Urothelium cell line (cell line): ENCODE measurements around the gene MADD.

Source experiments
- DNase-seq: peaks from one replicate; pipeline ENCODE4 v3.0.0; 2011; ENCODE audit warnings: low spot score, mixed read lengths
- FAIRE-seq: peaks from 2 replicates; lab custom pipeline; 2011; peaks lifted over from hg19 to GRCh38; lab: Jason Lieb, UNC

Gene MADD

DNA sequence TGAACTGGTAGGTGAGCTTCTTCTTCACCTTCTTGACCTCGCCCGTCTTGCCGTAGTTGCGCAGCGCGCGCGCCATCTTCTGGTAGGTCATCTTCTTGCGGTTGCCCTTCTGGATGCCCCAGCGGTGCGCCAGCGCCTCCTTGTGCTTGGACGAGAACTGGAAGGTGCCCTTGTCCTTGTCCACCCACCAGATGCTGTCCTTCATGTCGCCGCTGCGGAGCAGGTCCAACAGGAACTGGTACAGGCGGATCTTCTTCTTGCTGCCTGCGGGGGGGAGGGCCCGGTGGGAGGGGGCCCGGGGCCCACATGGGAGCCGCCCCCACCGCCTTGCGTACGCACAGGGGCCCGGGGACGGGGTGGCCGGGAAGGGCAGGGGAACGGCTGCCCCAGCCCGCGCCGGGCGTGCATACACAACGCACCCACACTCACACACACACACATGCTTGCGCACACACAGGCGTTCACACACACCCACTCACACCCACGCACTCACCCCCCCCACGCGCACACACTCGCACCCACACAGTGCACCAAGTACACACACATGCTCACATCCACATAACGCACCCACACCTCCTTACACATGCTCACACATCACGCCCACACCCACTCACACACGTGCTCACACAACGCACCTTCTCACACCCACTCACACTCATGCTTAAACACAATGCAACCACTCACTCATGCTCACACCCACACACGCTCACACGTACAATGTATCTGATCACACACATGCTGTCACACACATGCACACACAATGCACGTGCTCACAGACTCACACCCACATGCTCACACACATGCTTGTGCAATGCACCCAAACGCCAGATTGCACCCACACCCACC, 85.6 kb downstream of the MADD start:
- peak; percentile 100 for FAIRE-seq
- DNase-seq, result peak; percentile 93

DNA sequence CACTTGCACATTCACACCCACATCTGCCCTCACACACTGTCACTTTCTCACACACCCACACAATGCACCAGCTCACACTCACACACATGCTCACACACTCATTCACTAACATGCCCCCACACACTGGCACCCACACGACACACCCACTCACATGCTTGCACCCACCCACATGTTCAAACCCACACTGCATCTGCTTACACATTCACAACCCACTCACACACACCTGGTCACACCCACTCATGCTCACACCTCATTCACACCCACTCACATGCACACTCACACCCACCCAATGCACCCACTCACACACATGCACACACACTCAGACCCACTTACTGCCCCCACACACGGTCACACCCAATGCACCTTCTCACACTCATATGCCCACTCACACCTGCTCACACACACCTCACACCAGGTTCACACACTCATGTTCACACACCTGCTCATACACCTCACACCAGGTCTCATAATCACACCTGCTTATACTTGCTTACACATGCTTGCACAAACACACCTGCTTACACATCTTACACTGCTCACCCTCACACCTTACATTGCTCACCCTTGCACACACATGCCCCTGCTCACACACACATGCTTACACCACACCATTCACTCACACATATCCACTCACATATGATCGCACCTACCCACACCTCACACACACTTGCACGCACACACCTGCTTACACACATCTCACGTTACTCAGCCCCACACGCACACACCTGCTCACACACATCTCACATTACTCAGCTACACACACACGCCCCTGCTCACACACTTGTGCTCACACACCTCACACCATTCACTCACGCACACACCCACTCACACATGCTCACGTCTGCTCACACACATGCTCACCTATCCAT, 86.4 kb downstream of the MADD start:
- FAIRE-seq, result no peak

DNA sequence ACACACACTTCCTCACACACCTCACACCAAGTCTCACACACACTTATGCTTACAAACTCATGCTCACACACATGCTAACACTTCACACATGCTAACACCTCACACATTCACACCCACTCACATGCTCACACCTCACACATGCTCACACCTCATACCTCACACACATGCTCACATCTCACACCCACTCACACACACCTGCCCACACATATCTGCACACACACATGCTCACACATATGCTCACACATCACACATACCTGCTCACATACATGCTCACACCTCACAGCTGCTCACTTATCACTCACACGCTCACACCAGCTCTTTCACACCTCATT, 87.0 kb downstream of the MADD start:
- FAIRE-seq, result no peak
- DNase-seq, result no peak

More for the DNA sequence above, 86.4 kb downstream of the MADD start:
- no peak for DNase-seq

DNA sequence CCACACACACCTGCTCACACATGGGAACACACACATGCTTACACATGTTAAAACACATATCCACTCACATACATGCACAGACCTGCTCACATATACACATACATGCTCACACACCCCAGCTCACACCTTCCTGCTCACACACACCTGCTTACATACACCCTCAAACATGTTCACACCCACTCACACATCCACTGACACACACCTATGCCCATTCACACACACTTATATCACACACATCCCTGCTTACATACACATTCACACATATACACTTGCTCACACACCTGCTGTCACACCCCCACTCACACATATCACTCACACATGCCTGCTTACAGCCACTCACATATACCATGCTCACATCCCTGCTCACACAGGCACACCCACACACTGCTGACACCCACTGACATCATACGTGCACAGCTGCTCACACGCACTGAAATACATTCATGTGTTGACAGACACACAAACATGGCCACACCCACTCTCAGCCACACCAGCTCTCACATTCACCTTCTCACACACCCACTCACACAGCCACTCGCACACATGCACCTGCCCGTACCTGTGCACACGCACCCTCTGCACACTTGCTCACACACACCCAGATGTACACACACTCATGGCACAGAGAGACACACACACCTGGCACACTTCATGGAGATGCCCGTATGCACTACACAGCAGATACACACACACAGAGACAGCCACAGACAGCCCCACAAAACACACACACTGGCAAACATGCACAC, 88.2 kb downstream of the MADD start:
- FAIRE-seq (peak; percentile 97), DNase-seq (no peak)

DNA sequence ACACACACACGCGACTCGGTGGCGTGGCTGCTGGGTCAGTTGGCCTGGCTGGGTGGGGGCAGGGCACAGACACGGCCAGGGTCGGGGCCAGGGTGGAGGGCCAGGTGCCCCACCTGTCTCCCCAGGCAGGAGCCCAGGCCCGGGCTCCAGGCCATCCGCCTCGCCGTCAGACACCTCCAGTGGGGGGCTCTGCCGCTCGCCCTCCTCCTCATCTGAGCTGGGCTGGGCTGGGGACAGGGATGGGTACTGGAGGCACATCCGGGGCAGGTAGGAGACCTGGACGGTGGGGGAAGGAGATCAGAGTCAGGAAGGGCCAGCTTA, 88.8 kb downstream of the MADD start:
- DNase-seq (no peak), FAIRE-seq (no peak)

DNA sequence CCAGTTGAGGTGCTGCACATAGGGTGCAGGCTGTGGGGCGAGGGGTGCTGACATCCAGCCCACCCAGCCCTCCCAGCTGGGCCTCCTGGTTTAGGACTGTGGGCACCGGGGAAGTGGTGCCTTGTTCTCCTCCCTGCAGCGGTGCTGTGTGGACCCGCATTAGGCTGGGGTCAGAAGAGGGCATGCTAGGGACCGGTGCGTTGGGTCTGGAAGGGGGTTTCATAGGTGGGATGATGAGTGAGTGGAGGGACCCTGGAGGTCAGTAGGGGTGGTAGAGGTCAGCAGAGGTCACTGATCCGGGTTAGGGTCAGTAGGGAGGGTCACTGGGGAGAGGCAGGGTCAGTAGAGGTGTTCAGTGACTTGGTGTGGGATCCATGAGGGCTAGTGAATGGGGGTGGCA, 89.2 kb downstream of the MADD start:
- no peak for FAIRE-seq

DNA sequence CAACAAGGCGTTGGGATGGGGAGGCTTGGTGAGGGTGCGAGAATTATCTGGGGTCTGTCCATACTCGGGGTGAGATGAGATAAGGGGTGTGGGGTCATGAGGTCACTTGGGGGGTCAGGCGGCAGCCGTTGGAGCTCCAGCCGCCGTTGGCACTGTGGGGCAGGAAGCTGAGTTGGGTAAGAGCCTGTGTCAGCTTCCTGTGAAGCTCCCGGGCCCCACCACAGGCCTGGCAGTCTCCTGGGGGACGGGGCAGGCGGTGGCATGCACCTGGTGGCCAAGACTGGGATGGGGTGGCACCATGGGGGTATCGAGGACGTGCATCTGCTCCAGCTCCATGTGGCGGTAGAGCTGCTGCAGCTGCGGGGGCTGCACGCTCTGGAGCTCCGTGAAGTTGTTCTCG, 89.7 kb downstream of the MADD start:
- no peak for FAIRE-seq

More for the DNA sequence above, 89.2 kb downstream of the MADD start:
- DNase-seq, result no peak

DNA sequence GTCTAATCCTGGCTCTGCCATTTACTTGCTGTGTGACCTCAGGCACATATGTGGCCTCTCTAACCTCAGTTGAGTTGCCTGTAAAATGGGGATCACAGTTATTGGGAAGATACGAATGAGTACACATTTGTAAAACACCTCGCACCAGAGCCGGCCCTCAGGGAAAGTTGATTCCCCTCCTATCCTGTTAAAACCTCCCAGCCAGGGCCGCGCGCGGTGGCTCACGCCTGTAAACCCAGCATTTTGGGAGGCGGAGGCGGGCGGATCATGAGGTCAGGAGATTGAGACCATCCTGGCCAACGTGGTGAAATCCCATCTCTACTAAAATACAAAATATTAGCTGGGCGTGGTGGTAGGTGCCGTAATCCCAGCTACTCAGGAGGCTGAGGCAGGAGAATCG, 90.4 kb downstream of the MADD start:
- no peak for DNase-seq
- no peak for FAIRE-seq

More for the DNA sequence above, 89.7 kb downstream of the MADD start:
- DNase-seq, result no peak

DNA sequence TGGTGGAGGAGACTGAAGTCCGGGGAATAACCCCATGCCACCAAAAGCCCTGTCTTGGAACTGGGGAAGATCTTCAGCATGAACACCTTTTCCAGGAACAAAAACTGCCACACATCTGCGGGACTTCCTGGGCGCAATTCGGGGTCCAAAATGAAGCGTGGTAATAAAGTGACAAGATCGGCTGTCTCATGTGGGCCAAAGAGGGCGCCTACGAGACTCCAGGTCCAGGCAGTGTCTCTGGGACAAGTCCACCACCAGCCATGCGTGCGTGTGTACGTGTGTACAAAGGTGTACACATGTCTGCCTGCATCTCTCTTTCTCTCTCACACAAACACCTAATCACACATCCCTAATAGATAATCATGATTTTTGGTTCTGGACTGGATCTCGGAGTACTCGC, 91.5 kb downstream of the MADD start:
- FAIRE-seq, result no peak
- DNase-seq, result no peak

DNA sequence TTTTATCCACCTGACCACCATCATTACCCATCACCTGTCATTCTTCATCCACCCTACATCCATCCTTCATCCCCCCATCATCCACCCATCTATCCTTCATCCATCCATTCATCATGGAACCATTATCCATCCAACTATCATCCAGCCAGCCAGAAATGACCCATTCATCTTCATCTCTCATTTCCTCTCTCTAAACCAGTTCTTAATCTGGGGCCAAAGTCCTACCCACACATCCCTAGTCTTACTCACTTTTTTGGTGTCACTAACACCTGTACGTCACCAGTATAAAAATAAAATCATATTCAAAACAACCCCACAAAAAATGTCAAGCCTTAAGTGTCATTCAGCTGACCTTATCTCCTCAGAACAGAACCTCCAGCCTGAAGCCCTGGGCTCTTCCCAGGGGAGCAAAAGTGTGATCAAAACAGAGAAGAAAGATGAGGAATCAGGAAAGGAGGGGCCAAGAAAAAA, 96.1 kb downstream of the MADD start:
- no peak for DNase-seq
- FAIRE-seq, result no peak

DNA sequence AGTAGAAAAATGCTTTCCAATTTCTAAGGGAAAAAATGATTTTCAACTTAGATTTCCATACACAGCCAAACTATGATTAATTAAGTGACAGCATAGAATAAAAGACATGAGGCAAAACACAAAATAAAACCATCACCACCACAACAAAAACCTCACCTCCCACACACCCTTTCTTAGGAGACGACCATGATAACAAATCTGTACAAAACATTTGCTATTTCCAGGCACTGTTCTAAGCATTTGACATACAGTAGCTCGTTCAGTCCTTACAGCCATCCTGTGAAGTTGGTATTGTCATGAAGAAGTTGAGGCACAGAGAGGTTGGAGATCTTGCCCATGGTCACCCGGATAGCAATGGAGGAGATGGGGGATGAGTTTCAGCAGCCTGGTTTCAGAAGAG, 99.7 kb downstream of the MADD start:
- no peak for DNase-seq
- no peak for FAIRE-seq

DNA sequence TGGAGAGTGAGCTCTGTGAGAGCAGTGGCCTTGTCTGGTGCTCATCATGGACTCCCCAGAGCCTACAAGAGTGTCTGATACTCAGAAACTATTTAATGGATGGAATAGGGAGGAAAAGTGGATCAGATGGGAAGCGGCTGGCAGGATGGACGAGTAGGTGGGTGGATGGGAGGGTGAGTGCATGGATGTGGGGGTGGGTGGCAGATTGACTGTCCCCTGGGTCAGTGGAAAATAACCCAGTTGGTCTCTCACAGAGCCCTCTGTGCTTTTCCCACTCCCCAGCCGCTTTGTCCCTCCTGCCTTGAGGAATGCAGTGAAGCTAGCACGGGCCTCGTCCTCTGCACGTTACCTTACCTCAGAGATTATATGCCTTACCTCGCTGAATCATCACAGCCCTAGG, 102.5 kb downstream of the MADD start:
- DNase-seq (no peak), FAIRE-seq (no peak)

DNA sequence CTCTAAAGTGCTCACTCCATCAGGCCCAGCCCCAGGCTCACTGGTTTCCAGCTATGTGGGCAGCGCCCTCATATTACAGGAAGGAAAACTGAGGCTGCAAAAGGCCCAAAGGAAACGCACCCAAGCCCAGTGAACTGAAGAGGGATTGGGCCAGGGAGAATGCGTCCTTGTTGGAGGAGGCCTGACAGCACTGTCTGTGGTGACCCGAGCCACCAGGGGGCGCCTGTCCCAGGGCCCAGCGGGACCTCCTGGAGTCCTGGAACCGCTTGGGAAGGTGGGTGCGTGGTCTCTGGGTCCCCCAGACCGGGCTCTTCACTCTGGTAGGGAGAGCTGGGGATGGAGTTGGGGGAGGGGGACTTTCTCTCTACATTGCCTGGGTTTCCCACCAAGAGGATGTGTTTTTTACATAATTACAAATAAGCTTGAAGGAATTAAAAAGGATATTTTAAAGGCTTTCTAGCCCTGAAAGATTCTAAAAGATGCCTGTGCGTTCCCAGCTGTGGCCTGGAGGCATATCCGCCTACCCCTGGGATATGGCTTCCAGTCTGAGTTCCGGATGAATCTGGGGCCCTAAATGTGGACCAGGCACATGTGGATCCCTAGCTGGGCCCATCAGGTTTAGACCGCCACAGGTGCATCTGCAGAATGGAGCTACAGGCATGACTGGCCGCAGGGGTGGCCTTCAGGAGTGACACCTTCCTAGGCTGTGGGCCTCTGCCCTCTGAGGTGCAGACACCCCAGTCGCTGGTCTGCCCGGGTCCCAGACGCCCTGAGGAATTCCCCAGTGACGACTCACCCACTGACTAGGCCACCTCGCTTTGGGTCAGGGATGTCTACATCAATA, 104.2 kb downstream of the MADD start:
- DNase-seq, result peak; percentile 89
- no peak for FAIRE-seq

DNA sequence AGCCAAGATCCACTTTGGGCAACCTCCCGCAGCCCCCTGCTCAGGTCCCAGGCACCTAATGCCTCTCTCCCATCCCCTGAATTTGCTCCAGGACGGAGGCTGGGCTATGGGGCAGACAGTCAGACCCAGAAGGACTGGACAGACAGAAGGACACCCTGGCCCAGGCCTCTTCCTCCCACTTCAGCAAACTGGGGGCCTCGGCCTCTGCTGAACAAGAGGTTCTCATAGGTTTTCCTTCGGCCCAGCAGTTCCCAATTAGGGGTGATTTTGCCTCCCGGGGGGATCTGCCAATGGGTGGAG, 104.7 kb downstream of the MADD start:
- DNase-seq (no peak), FAIRE-seq (no peak)

DNA sequence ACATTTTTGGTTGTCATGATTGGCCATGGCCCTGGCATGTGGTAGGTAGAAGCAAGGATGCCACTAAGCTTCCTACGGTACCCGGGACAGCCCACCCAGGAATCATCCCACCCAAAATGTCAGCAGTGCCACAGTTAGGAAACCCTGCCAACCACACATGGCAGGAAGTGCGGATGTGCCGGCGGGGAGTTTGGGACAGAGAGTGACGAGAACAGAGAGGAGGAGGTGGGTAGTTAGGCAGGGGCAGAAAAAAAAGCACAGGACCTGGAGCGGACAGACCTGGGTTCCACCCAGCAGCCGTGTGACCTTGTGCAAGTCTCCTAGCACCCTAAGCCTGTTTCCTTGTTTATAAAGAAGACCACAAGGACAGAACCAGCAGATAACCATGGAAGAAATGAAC, 105.1 kb downstream of the MADD start:
- FAIRE-seq, result no peak

DNA sequence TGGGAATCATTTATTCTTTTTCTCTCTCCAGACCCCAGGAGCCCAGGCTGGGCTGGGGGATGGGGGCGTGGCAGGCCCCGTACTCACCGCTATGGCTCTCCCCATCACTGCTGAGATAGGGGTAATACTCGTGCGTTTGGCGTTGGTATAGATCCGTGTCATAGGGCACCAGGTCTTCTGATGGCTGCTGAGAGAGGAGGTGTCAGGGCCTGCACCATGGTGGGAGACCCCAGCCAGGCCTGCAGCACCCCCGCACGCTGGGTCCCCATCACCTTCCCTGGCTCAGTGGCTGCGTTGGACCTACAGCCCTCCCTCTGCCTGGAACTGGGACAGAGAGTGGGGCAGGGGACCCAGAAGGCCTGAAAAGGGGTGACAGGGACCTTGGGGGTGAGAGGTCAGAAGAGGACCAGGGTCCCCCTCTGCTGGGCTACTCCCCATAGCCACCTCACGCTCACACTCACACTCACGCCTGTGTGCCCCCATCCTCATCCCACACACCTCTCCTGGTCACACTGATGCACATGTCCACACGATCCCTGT, 105.7 kb downstream of the MADD start:
- DNase-seq (no peak), FAIRE-seq (peak; percentile 52)

More for the DNA sequence above, 105.1 kb downstream of the MADD start:
- DNase-seq, result no peak

DNA sequence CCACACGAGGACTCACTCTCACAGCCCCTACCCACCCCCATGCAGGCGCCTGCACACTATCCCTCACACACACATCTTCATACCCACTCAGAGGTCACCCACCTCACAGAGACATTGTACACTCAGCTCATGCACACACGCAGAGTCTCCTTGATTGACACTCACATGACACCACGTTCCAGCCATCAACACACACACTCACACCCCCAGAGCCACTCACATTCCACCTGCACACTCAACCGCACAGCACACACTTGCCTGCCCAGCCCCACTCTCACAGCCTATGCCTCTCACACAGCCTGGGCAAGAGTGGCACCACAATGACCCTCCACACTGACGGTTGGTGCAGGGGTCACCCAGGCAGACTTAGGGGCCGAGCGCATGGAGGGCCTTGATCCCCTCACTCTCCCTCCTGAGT, 106.2 kb downstream of the MADD start:
- FAIRE-seq, result no peak

DNA sequence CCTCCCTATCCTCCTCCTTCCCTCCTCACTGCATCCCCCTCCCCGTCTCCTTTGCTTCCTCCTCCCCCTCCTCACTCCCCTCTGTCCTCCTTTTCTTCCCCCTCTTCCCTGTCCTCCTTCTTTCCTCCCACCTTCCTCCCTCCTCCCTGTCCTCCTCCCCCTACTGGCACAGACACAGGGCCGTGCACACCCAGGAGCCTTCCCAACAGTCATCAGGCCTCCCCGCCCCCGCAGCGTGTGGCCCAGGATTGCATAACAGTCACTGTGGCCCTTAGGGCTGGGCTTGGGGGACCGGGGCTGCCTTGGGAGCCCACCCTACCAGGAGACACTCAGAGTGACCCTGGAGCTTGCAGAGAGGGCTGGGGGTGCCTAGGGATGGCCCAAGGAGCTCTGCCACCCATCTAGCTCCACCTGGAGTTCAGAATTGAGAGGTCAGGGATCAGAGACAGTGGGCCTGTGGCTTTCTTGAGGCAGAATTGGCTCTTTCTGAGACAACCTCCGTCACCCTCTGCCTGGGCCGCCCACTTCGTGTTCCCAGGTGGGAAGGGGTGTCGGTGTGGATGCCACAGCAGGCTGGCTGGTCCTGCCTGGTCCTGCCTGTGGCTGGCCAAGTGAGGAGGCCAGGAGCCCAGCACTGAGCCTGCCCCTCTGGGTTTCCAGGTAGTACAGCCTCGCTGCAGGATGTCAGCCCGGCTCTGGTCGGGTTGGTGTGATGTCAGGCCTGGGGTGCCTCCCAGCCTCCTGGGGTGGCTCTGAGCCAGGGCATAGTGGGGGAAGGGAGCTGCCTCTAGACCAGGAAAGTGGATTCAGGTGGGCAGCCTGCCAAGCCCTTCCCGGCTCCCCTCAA, 106.8 kb downstream of the MADD start:
- no peak for DNase-seq
- FAIRE-seq, result peak; percentile 44

More for the DNA sequence above, 106.2 kb downstream of the MADD start:
- no peak for DNase-seq

DNA sequence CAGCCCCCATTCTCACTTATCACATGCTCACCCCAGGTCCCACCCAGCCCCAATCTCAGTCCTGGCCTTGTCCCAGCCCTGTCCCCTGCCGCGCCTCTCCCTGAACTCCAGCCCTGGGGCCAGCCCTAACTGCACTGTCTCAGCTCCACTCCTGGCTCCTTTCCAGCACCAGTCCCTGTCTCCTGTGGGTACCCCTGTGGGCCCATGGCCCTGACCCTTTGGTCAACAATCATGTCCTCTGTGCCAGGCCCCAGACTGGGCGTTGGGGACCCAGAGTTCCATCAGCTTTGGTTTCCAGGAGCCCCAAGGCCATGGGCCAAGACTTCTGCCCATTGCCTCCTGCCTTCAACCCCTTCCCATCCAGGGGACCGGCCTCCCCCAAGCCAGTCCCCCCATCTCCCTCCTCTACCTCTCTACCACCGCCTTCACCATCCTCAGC, 107.7 kb downstream of the MADD start:
- DNase-seq (no peak), FAIRE-seq (no peak)
